K562 (cell line): ENCODE measurements around the gene RAB9B.

Experiments used
- SMARCB1 ChIP-seq: IDR thresholded peaks from 2 replicates; pipeline ENCODE4 v1.6.1; 2011; ENCODE audit warnings: improper control_type of control experiment, low read depth; ENCODE audit not compliant: insufficient read length
- YY1 ChIP-seq, 3 experiments: IDR thresholded peaks; 2 replicates each; pipeline ENCODE4 v1.6.1; 2011; ENCODE audit warnings: low read length in 2 of 3, mild to moderate bottlenecking in 2 of 3, moderate library complexity in 2 of 3, borderline replicate concordance in 1 of 3, control low read depth in 1 of 3, low read depth in 1 of 3; ENCODE audit not compliant: insufficient read depth in 3 of 3, insufficient replicate concordance in 2 of 3, control insufficient read depth in 1 of 3, insufficient read length in 1 of 3; ENCODE audit errors: extremely low read depth in 1 of 3

- TF ChIP-seq SMARCB1 (no peak), YY1 (IDR thresholded peaks at IDR 0.05; ENCODE audit: borderline replicate concordance in 1 of 3, control insufficient read depth in 1 of 3, extremely low read depth in 1 of 3, insufficient read depth in 3 of 3, insufficient read length in 1 of 3, insufficient replicate concordance in 2 of 3, low read depth in 1 of 3, low read length in 2 of 3) (no peak)
Observed at GRCh38 chrX:103845165-103845653, 13.2 kb upstream of the RAB9B start.
